HT-29 (cell line): ENCODE results near the gene BCL2. TPM values are rescaled to one million over a fixed set of nuclear protein-coding genes. Genes with fewer than 3 reads are reported as not detected.

Source experiments
- DNase-seq: peaks from one replicate; pipeline ENCODE4 v3.0.0-alpha.2; 2015; ENCODE audit warnings: low spot score
- small RNA-seq: library from RNA; depleted of rRNA; stranded (forward); fragments of <200 nt; gene quantifications from one replicate; pipeline ENCODE3, GENCODE V24; 2014
- total RNA-seq: library from RNA; depleted of rRNA; stranded (reverse); fragments of >200 nt; shearing (Covaris generic); gene quantifications from 2 replicates; pipeline ENCODE4 v1.2.3, GENCODE V29; 2014; rRNA removed

Gene BCL2
- total RNA-seq, 1 experiment from 2014 or later, result 0.36 TPM

GRCh38 chr18:63089041-63089440 lies 230.5 kb downstream of the BCL2 start:
- no peak for DNase-seq

GRCh38 chr18:63088262-63088661 lies 231.3 kb downstream of the BCL2 start:
- no peak for DNase-seq

- DNase-seq, result no peak
These were observed 231.9 kb downstream of the BCL2 start for GRCh38 chr18:63087421-63088230.

GRCh38 chr18:63085611-63086010 lies 234.0 kb downstream of the BCL2 start:
- DNase-seq, result no peak

GRCh38 chr18:63084219-63084618 lies 235.3 kb downstream of the BCL2 start:
- no peak for DNase-seq

GRCh38 chr18:63083555-63083954 lies 236.0 kb downstream of the BCL2 start:
- DNase-seq, result no peak

- no peak for DNase-seq
These were observed 236.5 kb downstream of the BCL2 start for GRCh38 chr18:63083020-63083531.

- DNase-seq, result no peak
These were observed 237.1 kb downstream of the BCL2 start for GRCh38 chr18:63082366-63083019.

- no peak for DNase-seq
These were observed 240.5 kb downstream of the BCL2 start for GRCh38 chr18:63079114-63079513.

- no peak for DNase-seq
These were observed 241.1 kb downstream of the BCL2 start for GRCh38 chr18:63078471-63078870.

GRCh38 chr18:63074981-63075404 lies 244.6 kb downstream of the BCL2 start:
- peak; percentile 70 for DNase-seq

GRCh38 chr18:63073481-63073880 lies 246.1 kb downstream of the BCL2 start:
- DNase-seq, result peak; percentile 54

Small RNA genes within 50 kb of the gene (small RNA-seq; reads per million reads assigned to genes)
- gene AC022726.1, result not detected

Other genes starting within 250 kb of the BCL2 start
- gene KDSR, start 47.4 kb upstream of the BCL2 start, total RNA-seq, result 24.1 and 31.3 TPM in 2 replicates
- 16.0 and 16.7 TPM in 2 replicates for gene VPS4B, start 102.7 kb upstream of the BCL2 start, total RNA-seq
- gene SERPINB5, start 157.2 kb upstream of the BCL2 start, total RNA-seq, result 12.9 and 13.4 TPM in 2 replicates
- not detected in 2 replicates for gene SERPINB12, start 222.6 kb upstream of the BCL2 start, total RNA-seq